Astrocyte of the cerebellum (primary cell): Measurements from ENCODE around the gene HMCN2.

Experiments used
- DNase-seq: peaks from one replicate; pipeline ENCODE4 v3.0.0-alpha.2; 2011; ENCODE audit warnings: low read depth
- H3K4me3 ChIP-seq: 2 replicates; pipeline ENCODE4 v1.5.1; 2011; ENCODE audit warnings: mild to moderate bottlenecking, low read depth, low read length, moderate library complexity
- in situ Hi-C: cut with HindIII; loops from 2 replicates; pipeline ENCODE4 v1.10.0; 2017; ENCODE audit warnings: low sequenced_read_pairs
- TF ChIP-seq, protein P1 (sequence below): IDR thresholded peaks from 2 replicates; pipeline ENCODE4 v1.5.1; 2012; ENCODE audit warnings: low read length, low read depth, moderate library complexity, mild to moderate bottlenecking; ENCODE audit errors: missing control alignments

The HMCN2 gene

GRCh38 chr9:130458027-130458803 lies 192.7 kb downstream of the HMCN2 start:
- TF ChIP-seq, protein P1, sequence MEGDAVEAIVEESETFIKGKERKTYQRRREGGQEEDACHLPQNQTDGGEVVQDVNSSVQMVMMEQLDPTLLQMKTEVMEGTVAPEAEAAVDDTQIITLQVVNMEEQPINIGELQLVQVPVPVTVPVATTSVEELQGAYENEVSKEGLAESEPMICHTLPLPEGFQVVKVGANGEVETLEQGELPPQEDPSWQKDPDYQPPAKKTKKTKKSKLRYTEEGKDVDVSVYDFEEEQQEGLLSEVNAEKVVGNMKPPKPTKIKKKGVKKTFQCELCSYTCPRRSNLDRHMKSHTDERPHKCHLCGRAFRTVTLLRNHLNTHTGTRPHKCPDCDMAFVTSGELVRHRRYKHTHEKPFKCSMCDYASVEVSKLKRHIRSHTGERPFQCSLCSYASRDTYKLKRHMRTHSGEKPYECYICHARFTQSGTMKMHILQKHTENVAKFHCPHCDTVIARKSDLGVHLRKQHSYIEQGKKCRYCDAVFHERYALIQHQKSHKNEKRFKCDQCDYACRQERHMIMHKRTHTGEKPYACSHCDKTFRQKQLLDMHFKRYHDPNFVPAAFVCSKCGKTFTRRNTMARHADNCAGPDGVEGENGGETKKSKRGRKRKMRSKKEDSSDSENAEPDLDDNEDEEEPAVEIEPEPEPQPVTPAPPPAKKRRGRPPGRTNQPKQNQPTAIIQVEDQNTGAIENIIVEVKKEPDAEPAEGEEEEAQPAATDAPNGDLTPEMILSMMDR: no peak
- no peak overlapping the region for H3K4me3 ChIP-seq
- in situ Hi-C loops: no loop called here
- no peak for DNase-seq

DNA sequence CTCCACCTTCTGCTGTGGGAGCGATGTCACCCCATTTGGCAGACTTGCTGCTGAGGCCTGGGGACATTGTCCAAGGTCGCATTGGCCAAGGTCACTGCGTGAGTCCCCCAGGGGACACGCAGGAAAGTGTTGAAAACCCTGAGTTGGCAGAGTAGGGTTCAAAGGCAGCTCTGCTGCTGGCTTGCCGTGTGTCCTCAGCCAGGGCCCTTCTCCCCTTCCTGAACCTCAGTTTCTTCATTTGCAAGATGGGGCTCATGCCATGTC lies 193.2 kb downstream of the HMCN2 start:
- no peak overlapping the region for H3K4me3 ChIP-seq
- in situ Hi-C loops: no loop called here
- TF ChIP-seq, protein P1: no peak
- no peak for DNase-seq

DNA sequence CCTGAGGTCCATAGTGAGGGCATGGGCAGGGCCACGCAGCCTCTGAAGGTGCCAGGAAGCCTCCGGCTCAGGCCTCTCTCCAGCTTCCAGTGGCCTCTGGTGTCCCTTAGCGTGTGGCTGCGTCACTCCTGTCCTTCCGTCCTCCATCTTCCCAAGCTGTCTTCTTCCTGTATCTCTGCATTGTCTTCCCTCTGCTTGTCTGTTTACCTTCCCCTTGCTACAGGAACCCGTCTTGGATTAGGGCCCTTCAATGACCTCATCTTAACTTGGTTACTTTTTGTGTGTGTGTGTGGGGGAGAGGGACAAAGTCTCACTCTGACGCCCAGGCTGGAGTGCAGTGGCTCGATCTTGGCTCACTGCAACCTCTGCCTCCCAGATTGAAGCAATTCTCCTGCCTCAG lies 193.6 kb downstream of the HMCN2 start:
- no peak for DNase-seq
- H3K4me3 ChIP-seq: no peak overlapping the region
- TF ChIP-seq, protein P1: no peak
- in situ Hi-C loops: no loop called here

- DNase-seq: no peak
- in situ Hi-C loops: no loop called here
- H3K4me3 ChIP-seq: no peak overlapping the region
- TF ChIP-seq, protein P1: no peak
Measured at GRCh38 chr9:130459941-130460669, 194.5 kb downstream of the HMCN2 start.

DNA sequence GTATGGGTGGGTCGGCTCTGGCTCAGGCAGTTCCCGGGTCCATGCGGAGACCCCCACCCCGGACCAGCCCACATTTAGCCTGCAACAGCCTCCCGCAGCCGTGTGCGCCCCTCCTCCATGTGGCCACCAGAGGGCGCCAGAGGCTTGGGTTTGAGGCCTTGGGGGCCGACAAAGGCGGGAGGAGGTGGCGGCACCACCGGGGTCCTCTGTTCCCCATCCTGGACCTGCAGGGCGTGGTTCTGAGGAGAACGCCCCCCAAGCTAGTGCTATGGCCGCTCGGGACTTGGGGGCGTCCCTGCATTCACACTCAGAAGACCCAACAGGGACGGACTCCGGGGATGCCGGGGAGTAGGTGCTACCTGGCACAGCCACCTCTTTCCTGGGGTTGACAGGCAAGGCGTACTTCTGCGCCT lies 195.7 kb downstream of the HMCN2 start:
- in situ Hi-C loops: no loop called here
- H3K4me3 ChIP-seq: no peak overlapping the region
- no peak for DNase-seq
- TF ChIP-seq, protein P1: peak; percentile 83

DNA sequence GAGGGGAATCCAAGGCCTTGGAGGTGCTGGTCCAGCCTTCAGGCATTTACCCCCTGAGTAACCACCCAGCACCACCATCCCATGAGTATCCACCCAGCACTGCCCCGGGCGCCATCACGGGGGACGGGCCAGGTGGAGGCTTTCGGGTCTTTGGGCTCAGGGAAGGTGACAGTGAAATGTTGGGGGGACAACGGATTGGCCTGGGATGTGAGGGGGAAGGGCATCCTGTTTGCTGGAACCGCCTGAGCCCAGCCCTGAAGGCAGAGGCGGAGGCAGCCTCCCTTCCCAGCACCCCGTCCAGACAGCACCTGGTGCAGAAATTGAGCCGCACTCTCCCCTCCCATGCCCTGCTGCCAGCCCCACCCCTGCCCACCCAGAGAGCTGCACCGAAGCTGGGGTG lies 196.2 kb downstream of the HMCN2 start:
- H3K4me3 ChIP-seq: no peak overlapping the region
- TF ChIP-seq, protein P1: no peak
- DNase-seq: no peak
- in situ Hi-C loops: no loop called here
